Esophagus muscularis mucosa (tissue), 3 donors: ENCODE data around the gene MBD5.

ENCODE experiments used
- CTCF ChIP-seq, 3 experiments: fragments of 200-600 bp in 2 of 3; fragments of 450-650 bp in 1 of 3; sonication (generic) in 2 of 3; IDR thresholded peaks; one replicate each; pipeline ENCODE4 v1.5.1; 2017 to 2019; ENCODE audit warnings: antibody characterized with exemption in 3 of 3, mild to moderate bottlenecking in 2 of 3, moderate library complexity in 1 of 3
- EP300 ChIP-seq: sonication (generic); formaldehyde crosslinking; IDR thresholded peaks from one replicate; pipeline ENCODE4 v1.6.1; 2017; ENCODE audit warnings: antibody characterized with exemption

GRCh38 chr2:148172131-148172753, 151.4 kb downstream of the MBD5 start:
- TF ChIP-seq CTCF (IDR thresholded peaks at IDR 0.05) (no peak), EP300 (no peak)
